NCI-H510A treated with DMSO at 0.1 percent for 48 hours (cell line): ENCODE results near the gene COL20A1.

ENCODE experiments used
- DNase-seq: peaks from one replicate; lab custom pipeline; 2025; lab: John Stamatoyannopoulos, UW

The COL20A1 gene

DNA sequence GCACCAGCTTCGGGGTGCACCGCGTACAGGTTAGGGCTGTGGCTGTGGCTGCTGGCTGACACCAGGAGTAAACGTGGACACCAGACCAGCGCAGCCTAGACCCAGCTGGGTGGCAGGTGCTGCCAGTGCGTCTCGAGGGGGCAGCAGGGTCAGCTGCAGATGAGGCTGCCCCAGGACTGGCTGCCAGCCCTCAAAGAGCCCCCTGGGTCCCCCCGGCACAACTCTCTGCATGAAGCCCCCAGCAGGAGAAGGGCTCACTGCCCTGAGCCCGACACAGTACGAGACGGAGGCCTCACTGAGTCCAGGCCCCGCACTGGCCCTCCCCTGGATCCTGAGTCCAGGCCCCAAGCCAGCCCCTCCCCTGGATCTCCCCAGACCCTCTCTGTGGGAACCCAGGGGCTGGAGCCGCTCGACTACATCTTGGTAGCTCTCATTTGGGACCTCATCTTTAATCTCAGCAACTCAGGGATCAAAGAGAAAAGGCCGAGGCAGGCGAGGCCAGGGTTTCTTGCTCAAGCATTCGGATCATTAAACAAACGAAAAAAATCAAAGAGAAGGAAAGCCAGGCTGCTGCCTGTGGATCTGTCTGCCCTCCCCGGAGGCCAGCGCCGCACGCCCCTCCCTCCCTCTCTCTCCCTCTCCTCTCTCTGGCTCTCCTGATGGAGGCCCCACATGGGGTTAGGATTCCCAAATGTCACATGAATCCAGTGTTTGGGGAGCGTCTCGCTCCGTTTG, 31.8 kb upstream of the COL20A1 start:
- DNase-seq, result no peak

DNA sequence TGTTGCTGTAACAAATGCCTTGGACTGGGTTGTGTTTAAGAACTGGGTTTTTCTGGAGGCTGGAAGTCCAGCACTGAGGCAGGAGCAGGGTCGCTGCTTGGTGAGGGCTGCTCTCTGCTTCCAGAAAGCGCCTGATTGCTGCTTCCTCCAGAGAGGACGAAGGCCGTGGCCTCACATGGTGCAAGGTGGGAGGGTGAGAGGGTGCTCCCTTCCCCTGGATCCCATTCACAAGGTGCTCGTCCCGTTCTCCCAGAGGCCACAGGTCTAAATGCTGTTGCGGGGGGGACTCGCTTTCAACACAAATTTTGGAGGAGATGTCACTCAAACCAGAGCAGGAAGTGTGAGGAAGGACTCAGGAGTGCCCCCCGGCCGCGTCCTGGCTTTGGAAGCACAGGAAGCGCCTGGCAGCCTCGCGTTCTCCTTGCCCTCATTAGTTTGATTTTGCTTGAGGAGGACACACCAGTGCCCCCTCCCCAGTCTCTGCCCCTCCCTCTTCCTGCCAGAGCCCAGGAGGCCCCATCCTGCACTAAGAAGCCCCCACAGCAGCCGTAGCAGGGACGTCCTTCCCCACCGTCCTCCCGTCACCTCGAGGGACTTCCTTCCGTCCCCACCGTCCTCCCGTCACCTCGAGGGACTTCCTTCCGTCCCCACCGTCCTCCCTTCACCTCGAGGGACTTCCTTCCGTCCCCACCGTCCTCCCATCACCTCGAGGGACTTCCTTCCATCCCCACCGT, 31.0 kb upstream of the COL20A1 start:
- DNase-seq, result no peak

DNA sequence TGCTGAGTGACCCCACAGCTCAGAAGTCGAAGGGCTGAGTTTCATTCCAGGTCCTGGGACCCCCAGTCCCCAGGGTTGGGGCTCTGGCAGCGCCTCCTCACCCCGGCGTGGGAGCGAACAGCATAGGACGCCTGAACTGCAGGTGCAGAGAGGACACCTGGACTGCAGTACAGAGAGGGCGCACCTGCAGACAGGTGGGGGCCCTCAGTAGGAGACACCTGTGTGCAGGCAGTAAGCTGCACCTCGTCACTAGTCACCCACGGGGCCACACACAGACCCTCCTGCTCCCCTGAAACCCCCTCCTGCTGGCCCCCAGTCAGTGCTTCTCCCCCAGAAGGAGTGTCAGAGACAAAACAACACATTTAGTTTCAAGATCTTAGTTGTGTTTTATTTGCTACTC, 30.1 kb upstream of the COL20A1 start:
- no peak for DNase-seq

DNA sequence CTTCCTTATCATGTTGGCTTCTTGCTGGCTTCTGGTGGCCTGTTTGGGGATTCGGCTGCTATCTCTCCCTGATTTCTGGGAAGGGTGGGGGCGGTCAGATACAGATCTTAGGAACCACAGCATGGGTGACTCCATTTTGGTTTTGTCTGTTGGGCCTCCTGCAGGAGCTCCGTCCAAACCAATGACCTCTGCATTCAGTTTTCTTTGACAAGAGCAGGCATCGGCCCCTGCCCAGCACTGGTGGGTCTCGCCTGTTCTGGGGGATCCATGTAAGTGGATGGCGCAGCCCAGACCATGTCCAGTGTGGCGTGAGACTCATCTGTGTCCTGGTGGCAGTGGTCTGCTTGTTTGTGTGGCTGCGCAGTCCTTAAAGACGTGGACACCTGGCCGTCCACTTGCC, 29.0 kb upstream of the COL20A1 start:
- no peak for DNase-seq

DNA sequence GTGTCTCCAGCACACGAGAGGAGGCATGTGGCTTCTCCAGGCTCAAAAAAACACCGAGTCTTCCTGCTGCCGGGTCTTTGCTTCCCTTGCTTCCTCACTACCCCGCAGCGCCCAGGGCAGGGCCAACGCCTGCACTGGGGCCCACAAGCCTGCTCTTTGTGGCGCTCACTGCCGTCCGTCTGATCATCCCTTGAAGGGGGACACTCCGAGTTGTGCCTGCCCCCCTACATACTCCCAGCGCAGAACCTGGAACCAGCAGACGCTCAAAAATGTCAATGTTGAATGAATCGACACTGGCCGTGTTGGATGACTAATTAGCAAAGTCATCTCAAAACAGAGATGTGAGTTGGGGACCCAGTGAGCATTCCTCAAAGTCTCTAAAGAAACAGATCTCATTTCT, 28.5 kb upstream of the COL20A1 start:
- DNase-seq, result no peak

DNA sequence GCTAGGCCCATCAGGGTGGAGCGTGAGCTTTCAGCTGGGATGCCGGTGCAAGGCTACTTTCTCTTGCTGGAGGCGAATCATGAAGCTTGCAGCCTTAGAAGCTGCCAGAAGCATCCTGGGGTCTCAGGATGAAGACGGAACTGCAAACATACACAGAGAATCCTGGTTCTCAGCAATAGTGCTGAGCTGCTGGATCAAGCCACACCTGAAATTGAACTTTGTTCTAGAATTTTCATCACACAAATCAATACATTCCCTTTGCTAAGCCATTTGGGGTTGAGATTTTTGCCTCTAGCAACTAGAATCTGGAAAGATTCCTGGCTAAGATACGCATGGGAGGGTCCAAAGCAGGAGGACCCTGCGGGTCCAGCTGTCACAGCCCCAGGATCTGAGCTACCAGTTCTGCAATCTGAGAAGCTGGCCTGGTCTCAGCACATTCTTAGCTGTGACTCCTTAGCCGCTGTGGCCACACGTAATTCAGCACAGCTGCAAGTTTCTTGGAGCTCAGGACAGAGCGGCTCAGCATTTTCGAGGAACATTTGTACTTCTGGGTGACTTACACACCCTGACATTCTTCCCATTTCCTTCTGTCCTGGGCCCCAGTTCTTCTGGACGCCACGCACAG, 27.0 kb upstream of the COL20A1 start:
- no peak for DNase-seq

DNA sequence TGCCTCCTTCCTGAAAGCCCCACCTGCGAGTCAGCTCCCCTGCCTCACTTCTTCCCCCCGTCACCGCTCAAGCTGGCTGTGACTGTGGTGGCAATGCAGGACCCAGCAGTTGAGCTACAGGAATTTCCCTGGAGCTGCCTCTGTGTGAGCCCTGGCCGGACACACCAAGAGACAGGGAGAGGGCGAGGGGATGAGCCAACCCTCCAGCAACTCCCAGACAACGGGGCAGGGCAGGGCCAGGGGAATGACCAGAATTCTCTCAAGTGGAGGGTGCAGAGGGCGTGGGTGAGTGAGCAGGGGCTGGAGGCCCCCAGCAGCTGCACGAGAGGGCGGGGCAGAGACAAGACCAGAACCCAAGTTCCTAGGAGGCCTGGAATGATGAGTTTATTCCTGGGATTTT, 25.3 kb upstream of the COL20A1 start:
- DNase-seq, result no peak

DNA sequence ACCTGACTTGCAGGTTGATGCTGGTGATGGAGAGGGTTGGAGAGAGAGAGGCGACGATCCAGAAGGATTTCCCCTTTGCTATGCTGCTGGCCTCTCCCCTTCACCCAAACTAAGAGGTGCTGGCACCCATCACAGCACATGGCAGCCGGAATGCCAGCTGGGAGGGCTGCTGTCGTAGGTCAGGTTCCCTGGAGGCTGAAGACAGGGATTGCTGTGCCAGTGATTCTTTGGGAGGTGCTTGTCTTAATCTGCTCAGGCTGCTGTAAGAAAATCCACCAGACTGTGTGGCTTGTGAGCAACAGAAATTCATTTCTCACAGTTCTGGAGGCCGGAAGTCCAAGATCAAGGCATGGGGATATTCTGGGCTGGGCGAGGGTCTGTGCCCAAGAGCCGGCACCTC, 24.7 kb upstream of the COL20A1 start:
- no peak for DNase-seq

DNA sequence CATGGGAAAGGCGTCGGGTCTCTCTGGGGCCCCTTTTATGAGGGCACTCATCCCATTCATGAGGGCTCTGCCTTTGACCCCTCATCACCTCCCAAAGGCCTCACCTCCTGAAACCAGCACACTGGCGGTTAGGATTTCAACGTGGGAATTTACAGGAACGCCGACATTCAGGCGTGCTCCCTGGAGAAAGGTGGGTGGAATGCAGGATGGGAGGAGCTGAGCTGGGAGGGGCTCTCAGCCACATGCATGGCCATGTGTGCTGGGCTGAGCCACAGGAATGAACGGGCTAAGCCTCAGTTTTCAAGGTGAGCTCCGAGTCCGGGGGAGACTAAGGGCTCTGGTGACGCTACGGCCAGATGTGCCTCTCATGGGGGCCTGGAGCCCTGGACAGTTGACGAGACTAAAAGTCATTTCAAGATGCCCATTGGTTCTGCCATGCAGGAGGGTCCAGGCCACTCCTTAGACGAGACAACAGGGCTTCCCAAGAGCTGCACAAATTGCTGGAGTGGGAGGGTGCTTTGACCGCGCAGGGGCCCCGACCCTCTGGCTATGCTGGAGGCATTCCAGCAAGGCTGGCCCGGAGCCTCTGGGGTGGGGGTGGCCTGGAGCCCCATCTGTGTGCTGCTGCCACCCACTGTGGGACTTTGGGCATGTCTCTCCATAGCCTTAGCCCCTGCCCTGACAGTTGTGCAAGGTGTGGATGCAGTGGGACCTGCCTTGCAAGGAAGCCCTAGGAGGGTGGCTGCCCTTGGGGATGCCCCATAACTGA, 24.1 kb upstream of the COL20A1 start:
- no peak for DNase-seq

DNA sequence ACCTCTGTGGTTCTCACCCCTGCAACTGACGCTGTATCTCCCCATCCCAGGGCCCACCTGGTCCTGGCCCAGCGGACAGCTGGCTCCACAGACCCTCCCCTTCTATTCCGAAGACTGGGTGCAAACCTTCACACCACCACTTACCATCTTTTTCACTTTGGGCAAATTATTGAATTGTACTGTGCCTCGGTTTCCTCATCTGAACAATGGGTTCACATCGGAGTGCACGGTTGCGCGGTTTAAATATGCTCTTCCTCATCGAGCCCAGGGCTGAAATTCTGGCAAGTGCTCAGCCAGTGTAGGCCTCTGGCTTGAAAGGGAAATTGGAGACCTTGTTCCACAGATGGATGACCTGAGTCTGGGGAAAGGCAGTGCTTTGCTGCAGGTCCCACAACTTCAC, 23.3 kb upstream of the COL20A1 start:
- no peak for DNase-seq

DNA sequence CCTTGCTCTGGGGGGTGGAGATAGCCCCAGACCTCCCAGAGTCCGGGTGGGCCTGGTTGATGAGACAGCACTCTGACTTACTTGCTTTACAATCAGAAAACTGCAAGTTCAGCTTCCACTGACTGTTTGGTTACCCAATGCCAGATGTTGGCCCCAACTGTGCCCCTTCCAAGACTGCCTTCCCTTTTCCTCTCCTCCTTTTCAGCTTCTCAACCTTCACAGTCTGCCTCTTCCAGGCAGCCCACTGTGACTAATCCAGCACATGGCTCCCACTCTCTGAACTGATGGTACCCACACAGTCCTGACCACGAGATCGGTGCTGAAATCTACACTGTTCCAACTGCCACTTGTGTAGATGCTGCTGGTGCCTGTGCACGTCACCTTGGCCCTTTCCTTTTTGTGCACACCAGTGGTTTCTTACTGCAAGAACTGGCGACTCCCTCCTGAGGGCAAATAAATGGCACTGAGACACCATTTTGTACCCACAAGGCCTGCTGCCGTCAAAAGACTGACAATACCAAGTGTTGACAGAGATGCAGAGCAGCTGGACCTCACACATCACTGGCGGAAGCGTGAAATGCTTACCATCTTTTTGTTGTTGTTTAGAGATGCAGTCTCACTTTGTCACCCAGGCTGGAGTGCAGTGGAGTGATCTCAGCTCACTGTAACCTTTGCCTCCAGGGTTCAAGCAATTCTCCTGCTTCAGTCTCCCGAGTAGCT, 22.2 kb upstream of the COL20A1 start:
- DNase-seq, result no peak

DNA sequence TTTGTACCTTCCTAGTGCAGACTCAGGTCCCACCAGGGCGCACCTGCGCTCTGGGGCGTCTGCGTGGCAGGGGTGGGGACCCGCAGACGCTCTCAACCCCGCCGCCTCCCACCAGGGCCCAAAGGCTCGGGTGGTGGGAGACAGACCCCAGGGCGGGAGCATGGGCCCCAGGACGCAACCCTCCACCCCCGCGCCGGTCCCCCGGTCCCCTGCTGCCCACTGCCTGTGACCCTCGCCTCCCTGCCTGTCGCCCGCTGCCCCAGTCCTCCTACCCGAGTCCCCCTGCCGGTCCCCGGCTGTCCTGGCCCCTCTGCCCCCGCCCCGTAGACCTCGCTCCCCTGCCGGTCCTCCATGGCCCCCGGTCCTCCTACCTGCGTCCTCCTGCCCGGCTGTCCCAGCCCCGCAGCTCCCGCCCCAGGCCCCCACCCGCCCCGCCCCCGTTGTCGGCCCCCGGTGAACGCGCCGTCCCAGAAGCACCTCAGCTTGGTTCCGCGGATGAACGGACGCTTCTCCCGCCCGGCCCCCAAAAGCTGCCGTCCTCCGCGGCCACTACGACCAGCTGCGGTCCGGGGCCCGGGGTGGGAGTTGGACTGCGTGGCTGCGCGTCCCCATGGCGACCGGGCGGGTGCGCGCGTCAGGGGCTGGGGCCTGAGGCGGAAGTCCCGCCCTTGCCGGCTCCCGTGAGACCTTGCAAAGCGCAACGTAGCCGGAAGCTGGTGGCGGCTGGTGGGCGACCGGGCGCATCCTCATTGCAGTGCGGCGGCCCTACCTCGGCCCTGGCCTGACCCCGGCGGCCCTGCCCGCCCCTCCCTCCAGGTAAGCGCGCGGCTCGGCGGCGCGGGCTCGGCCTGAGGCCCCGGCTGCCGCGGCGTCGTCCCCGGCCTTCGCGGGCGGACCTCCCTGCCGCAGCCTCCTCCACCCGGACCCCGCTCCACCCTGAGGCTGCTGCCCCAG, 20.6 kb upstream of the COL20A1 start, which contains the start of gene ARFGAP1:
TSS of gene ARFGAP1 (plus strand) at position 709 of the 954 bp plus-strand sequence. CDS start 2,768 bp downstream, outside the sequence.
- DNase-seq, result peak; percentile 45

DNA sequence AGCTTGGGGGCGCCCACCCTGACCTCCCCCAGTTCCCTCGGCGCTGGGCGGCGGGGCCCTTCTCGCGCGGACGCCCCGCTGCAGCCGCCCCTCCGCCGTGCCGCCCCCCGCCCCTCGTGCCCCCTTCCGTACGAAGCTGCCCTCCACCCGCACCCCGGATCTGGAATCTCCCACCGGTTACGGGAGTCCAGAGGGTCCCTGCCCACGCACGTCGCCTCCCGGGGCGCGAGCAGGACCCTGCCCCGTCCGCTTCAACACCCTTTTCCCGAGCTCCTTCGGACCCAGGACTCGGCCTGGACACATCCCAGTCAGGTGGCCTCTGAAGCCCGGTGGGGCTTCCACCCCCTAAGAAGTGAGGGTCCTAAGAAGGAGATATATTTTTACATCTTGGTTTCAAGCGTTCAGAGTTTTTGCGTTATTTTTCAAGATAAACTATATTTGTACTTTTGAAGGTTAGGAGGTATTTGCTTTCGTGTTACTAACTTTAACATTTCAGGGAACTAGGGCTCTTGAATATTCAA, 19.9 kb upstream of the COL20A1 start:
- DNase-seq, result no peak

DNA sequence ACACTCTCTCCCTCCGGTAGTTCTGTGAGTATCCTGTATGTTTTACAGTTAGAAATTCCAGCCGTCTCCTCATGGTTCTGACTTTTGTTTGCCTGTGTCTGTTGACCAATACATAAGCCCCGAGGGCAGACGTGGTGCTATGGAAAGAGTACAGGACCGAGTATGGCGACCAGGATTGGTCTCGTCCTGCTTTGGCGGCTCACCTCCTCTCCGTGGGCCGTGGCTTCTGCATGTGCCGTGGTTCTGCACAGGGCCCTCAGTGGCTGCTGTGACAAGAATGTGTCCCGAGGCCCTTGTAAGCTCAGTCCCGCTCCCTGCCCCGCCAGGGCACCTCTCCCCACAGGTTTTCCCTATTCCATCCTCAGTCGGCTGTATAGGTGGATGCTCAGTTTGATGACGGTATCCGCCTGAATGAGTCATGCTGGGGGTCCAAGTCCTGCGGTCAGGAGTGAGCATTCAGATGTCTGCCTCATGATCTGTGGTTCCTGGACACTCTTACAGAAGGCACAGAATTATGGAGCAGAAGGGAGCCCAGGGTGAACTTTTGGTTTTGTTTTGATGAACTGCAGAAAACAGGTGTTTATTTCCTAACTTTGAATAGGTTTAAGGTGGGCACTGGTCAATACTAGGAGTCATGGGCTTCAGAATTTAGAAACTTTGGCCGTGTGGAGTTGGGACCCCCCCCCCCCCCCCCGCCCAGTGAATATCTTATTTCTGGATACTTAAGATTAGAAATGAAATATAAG, 19.2 kb upstream of the COL20A1 start:
- no peak for DNase-seq

DNA sequence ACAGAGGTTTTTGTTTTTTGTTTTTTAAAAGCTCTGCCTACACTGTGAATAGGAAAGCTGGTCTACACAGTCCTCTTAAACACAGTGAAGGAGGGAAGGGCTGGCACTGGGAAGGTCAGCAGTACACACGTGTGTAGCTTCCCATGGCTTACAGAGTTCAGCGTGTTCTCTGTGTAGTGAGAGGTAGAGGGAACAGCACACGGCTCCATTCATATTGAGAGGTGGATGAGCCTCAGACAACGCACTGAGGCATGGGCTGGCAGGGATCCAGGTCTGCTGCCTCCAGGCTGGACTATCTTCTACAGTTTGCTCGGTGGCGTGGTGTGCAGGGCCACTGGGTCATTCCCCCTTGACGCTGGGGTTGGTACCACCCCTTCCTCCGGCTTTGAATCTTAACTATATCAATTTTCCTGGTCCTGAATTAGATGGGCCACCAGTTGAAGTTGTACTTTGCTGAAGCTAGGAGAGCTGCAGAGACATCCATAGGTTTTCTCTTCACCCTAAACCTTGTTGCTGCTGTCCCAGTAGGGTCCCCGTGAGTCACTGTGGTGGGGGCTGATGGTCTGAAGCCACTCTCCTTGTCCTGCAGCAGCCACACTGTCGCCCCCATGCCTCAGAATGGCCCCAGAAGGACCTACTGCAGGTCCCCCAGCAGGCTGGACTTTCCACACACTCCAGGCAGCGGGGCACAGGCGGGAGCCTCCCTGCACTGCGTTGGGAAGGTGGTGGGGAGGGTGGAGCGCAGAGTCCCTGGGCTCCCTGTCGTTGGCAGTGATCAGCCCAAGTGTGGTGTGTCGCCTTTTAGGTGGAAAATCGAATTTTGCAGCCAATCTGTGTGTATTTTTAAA, 18.4 kb upstream of the COL20A1 start:
- DNase-seq, result no peak

DNA sequence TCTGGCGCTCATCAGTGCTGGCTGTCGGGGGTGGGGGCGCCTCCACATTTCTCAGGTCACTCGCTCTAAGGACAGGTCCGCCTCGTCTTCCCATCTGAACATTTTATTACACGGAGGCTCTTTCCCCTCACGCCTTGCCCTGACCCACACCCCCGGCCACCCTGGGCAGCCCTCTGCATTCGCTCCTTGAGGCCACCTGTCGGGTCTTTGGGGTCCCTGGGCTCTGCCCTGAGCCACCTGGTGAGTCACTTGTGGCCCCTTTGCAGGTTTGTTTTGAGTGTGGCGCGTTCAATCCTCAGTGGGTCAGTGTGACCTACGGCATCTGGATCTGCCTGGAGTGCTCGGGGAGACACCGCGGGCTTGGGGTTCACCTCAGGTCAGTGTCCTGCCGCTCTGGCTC, 17.2 kb upstream of the COL20A1 start:
- no peak for DNase-seq

DNA sequence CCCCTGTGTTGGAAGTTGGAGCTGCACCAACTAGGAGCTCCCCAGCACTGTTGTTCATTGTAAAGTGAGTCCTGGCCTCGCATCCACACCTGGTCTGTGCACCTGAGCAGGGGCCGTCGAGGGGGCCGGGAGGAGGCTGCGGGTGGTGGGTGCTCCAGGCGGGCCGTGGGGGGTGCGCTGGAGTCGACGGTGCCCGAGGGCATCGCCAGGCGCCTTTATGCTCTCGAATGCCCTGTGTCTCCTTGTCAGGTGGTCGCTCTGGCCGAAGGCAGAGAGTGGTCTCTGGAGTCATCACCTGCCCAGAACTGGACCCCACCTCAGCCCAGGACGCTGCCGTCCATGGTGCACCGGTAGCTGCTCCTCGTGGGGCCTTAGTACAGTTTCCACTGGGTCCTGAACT, 16.0 kb upstream of the COL20A1 start:
- no peak for DNase-seq

DNA sequence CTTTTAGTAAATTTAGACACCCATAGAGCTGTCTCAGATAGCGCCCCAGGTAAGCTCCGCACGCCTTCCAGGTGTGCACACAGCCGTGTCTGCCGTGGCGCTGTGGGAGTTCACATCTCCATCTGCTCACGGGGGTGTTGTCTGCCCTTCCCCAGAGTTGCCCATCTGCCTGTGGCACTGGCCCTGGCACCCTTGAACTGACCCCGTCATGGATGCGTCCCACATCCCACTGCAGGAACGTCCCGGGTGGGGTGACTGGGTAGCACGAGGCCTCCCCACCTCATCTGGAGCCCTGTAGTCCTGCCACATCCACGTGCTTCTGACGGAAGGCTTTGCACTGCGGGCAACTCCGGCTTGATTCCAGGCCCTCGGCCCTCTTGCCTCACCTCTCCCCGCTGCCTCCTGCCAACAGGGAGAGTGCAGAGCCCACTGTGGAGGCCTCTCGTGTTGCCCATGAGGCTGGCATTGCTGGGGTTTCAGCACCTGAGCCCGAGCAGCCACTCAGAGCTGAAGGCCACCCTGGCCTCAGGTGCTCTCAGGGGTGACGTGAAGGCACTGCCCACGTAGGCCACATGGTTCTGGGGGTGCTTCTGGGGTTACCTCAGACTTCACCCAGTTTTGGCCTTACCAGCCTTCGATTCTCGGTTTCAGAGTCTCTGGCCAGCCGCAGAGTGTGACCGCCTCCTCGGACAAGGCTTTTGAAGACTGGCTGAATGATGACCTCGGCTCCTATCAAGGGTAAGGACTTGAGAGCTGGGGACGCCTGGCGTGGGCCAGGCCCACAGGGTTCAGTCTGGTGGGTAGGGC, 15.3 kb upstream of the COL20A1 start:
- no peak for DNase-seq
